ENCODE data around the gene LDLRAD2. TPM values are rescaled to one million over a fixed set of nuclear protein-coding genes. Genes with fewer than 3 reads are reported as not detected.

Gene LDLRAD2
- total RNA-seq, 2 donors from 2014 or later = not detected

DNA sequence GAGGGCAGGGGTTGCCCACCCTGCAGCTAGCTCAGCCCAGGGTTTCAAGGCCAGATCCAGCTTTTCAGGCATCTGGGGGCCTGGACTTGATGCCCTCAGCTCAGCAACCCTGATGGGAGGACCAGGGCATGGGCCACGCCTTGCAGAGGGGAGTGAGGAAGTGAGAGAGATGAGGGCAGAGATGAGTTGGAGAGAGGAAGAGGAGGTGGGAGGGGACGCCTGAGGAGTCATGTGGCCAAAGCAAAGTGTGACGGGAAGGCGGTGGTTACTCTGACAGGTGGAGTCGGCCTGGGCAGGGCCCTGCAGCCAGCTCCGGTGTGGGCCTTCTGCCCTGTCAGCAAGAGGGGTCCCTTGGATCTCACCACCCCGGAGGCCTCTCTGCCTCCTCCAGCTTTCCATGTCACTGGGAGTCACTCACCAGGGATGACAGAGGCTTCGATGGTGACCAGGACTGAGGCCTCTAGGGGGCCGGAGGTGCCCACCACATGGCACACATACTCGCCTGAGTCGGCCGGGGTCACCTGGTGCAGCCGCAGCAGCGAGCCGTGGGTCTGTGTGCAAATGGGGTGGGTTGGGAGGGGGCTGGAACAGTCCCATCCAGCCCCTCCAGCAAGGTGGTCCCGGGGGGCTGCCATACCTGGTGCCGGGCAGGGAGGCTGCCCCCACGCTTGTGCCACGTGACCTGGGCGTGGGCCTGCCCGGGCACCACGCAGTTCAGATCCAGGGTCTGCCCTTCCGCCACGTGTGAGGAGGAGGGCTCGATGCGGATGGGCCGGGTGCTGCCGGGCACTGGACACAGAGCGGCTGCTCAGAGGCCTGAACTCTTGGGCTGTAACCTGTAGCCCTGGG lies 40.4 kb downstream of the LDLRAD2 start:
- Mint-ChIP-seq H3K4me3 (no peak overlapping the region), H3K4me1 (peaks cover 5% of the 10 kb centered on the region), H3K9me3 (no peaks in the 10 kb centered on the region), H3K27ac (peak overlapping the region; percentile 14), H3K36me3 (ENCODE audit: low read depth) (no peaks in the 10 kb centered on the region), H3K27me3 (no peaks in the 10 kb centered on the region)
- peak; percentile 66 for ATAC-seq (replicated peaks)

DNA sequence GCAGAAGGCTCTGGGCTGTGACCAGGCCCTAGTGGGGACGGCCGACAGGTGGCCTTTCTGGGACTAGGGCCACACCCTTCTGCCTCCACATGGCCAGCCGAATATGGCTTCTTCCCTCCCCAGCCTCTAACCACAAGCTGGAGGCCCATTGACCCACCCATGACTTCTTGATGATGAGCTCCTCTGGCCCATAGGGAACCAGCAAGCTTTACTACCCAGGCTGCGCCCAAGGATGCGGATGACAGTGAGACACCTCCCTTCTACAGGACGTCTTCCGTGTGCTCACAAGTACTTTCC lies 41.0 kb downstream of the LDLRAD2 start:
- ATAC-seq (replicated peaks) = no peak
- no peak overlapping the region for H3K27ac Mint-ChIP-seq
- H3K4me1 Mint-ChIP-seq = peaks cover 5% of the 10 kb centered on the region
- no peaks in the 10 kb centered on the region for H3K27me3 Mint-ChIP-seq
- no peak overlapping the region for H3K4me3 Mint-ChIP-seq
- no peaks in the 10 kb centered on the region for H3K36me3 Mint-ChIP-seq (ENCODE audit: low read depth)
- H3K9me3 Mint-ChIP-seq = no peaks in the 10 kb centered on the region

DNA sequence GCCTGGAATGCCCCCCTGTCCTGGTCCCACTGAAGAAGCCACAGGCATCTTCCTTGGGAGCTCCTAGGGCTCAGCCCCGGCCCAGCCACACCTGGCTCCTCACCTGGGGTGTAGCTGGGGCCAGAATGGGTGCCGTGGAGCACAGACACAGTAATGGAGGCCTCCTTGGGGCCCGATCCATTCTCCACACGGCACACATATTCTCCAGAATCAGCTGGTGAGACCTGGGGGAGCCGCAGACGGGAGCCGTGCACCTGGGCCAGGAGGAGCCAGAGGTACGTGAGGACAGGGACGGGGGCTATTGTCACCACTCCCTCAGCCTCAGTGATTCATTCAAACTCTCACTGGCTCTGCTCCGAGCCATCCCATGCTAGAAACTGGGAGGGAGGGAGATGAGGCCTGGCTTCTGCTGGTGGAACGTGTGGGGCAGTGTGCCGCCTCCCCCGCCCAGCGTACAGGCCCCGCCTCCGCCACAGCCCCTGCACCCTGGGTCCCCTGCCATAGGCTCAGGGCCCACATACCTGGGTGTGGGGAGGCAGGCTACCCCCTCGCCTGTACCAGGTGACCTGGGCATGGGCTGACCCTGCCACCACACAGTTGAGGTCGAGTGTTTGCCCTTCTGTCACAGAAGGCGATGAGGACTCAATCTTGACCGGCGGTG lies 42.2 kb downstream of the LDLRAD2 start:
- no peaks in the 10 kb centered on the region for H3K36me3 Mint-ChIP-seq (ENCODE audit: low read depth)
- H3K9me3 Mint-ChIP-seq = no peaks in the 10 kb centered on the region
- no peak for ATAC-seq (replicated peaks)
- no peak overlapping the region for H3K27ac Mint-ChIP-seq
- no peaks in the 10 kb centered on the region for H3K27me3 Mint-ChIP-seq
- H3K4me1 Mint-ChIP-seq = peaks cover 5% of the 10 kb centered on the region
- H3K4me3 Mint-ChIP-seq = no peak overlapping the region

DNA sequence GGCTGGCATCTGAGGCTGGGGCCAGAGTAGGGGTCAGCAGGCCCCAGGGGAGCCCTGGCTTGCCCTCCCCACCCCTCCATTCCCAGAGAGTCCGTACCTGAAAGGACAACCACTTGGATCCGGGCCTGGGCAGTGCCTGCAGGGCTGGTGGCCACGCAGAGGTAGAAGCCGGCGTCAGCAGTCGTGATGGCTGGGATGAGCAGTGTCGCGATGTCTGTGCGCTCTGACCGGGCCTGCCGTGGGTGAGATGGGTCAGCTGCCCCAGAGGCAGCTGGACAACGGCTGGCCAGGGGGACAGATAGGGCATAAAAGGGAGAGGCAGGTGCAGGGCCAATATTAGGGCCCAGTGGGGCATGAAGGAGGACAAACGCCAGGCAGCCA lies 42.7 kb downstream of the LDLRAD2 start:
- H3K36me3 Mint-ChIP-seq (ENCODE audit: low read depth) = no peaks in the 10 kb centered on the region
- no peaks in the 10 kb centered on the region for H3K27me3 Mint-ChIP-seq
- ATAC-seq (replicated peaks) = no peak
- H3K4me3 Mint-ChIP-seq = no peak overlapping the region
- no peaks in the 10 kb centered on the region for H3K9me3 Mint-ChIP-seq
- peaks cover 5% of the 10 kb centered on the region for H3K4me1 Mint-ChIP-seq
- no peak overlapping the region for H3K27ac Mint-ChIP-seq

DNA sequence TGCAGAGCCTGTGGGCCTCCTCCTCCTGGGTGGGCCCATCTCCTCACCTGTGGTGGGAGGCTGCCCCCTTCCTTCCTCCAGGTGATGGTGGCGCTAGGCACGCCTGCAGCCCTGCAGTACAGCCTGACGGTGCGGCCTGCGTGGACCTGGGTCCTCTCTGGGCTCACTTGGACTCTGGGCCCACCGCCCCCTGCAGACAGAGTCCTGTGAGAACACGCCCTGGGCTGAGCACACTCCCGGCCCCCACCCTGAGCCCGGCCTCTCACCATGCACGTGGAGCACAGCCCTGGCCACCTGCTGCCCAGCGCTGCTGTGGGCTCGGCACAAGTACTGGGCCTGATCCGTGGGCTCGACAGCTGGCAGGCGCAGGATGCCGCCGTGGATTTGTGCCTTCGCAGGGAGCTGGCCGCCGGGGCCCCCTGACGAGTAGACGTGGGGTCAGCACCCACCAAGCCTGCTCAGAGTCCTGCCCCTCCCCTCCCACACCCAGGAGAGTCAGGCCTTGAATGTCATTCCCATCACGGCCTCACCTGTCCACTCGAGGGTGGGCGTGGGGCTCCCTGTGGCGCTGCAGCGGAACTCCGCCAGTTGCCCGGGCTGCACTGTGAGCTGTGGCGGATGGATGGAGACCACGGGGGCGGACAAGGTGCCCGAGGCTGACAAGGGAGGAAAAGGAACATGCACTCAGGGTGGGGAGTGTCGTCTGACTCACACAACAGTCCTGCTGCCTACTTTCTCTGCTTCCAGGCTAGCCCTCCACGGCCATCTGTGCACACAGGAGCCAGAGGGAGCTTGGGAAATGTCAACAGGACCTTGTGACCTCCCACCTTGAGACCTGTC lies 43.4 kb downstream of the LDLRAD2 start:
- no peak for ATAC-seq (replicated peaks)
- Mint-ChIP-seq H3K27me3 (no peaks in the 10 kb centered on the region), H3K4me3 (no peak overlapping the region), H3K9me3 (no peaks in the 10 kb centered on the region), H3K27ac (no peak overlapping the region), H3K36me3 (ENCODE audit: low read depth) (no peaks in the 10 kb centered on the region), H3K4me1 (peaks cover 5% of the 10 kb centered on the region)

DNA sequence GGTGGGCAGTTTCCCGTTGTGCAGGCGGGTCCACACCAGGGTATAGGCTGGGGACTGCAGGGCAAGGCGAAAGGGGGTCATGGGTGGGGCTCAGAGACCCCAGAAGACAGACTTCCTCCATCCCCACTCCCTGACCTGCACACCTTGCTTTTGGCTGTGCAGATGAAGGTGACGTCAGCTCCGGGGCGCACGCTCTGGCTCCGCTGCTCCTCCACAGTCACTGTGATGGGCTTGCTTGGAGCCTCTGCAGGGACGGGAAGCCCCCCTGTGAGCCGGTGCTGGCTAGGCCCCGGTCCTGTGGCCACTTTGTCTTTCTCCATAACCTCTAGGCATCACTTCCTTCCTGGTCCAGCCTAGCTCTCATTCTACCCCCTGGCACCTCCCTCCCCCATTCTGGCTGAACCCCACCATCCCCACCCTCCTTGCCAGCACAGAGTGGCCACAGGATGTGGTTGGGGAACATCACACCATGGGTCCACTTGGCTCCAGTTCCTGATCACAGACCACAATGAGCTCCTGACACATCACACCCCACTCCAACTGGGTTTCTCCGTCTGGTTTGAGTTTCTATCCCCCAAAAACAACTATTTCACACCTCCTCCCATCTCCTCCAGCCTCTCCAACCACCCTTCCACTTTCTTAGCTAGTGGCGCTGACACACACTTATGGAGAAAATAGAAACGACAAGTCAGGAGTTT lies 45.2 kb downstream of the LDLRAD2 start:
- Mint-ChIP-seq H3K27ac (no peak overlapping the region), H3K9me3 (no peaks in the 10 kb centered on the region), H3K27me3 (no peaks in the 10 kb centered on the region), H3K4me1 (peaks cover 1% of the 10 kb centered on the region), H3K4me3 (no peak overlapping the region), H3K36me3 (ENCODE audit: low read depth) (no peaks in the 10 kb centered on the region)
- no peak for ATAC-seq (replicated peaks)

DNA sequence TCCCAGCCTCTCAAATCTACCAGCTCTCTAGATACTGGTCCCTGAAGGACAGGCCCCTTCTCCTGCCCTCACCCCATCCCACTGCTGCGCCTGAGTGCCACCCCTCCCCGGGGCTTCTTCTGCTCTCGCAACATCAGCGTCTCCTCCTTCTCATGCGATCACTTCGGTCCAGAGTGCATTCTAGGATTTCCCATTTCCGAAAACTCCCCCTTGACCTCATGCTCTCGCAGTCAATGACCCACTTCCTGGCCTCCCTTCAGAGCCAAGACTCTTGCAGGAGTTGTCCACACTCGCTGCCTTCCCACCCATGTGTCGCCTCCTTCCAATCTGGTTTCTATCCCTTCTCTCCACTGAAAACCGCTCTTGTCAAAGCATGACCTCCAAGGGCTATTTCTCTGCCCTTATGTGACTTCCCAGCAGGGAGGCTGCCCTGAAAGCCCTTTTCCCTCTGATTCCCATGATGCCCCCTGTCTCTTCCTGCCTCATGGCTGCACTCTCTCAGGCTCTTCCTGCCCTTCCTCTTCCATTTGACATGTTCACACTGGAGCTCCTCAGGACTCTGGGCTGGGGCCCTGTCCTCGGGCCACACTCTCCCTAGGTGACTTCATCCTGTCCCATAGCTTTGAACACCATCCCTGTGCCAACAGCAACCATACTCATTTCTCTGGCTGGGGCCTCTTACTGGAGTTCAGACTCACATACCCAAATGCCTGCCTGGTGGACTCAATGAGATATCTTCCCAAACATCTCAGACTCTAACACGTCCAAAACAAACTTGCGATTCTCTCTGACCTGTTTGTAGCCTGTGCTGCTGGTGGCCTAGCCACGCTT lies 46.0 kb downstream of the LDLRAD2 start:
- Mint-ChIP-seq H3K4me3 (no peak overlapping the region), H3K4me1 (no peaks in the 10 kb centered on the region), H3K36me3 (ENCODE audit: low read depth) (no peaks in the 10 kb centered on the region), H3K27ac (no peak overlapping the region), H3K9me3 (no peaks in the 10 kb centered on the region), H3K27me3 (no peaks in the 10 kb centered on the region)
- no peak for ATAC-seq (replicated peaks)

DNA sequence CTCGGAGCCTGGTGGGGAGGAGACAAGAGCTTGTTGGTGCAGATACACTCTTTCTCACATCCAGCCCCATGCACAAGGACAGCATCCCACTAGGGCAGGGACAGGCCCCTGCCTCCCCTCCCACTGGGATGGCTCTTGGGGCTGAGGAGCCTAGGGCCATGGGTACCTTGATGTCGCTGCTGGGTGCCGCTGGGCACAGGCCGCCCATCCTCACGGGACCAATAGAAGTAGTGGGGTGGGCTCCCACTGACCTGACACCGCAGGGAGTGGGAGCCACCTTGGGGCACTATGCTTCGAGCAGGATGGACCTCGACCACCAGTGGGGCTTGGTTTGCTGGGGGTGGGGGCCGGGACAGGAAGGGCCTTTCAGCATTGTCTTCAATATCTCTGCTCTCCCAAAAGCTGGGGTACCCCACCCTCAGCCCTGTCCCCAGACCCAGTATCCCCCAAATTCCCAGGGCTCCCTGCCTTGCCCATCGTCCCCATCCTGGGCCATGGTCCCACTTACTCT lies 47.7 kb downstream of the LDLRAD2 start:
- Mint-ChIP-seq H3K4me3 (no peak overlapping the region), H3K9me3 (no peaks in the 10 kb centered on the region), H3K36me3 (ENCODE audit: low read depth) (no peaks in the 10 kb centered on the region), H3K27ac (no peak overlapping the region), H3K4me1 (no peaks in the 10 kb centered on the region), H3K27me3 (no peaks in the 10 kb centered on the region)
- ATAC-seq (replicated peaks) = no peak

DNA sequence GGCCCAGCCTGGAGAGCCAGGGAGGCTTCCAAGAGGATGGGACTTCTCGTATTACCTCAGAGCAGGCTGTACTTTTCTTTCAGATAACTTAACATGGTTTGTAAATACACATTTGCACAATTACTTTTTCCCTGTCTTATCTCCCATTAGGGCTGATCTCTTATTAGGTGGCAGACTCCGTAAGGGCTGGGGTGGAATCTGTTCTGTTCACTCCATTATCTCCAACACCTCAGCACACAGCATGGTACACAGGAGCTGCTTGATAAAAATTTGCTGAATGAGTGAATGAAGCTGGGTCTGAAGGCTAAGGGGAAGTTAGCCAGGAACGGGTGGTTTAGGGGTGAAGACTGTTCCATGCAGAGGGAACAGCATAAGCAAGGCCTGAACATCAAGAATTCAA lies 48.9 kb downstream of the LDLRAD2 start:
- H3K36me3 Mint-ChIP-seq (ENCODE audit: low read depth) = no peaks in the 10 kb centered on the region
- no peak overlapping the region for H3K4me3 Mint-ChIP-seq
- no peaks in the 10 kb centered on the region for H3K4me1 Mint-ChIP-seq
- no peaks in the 10 kb centered on the region for H3K9me3 Mint-ChIP-seq
- no peaks in the 10 kb centered on the region for H3K27me3 Mint-ChIP-seq
- H3K27ac Mint-ChIP-seq = no peak overlapping the region
- no peak for ATAC-seq (replicated peaks)

DNA sequence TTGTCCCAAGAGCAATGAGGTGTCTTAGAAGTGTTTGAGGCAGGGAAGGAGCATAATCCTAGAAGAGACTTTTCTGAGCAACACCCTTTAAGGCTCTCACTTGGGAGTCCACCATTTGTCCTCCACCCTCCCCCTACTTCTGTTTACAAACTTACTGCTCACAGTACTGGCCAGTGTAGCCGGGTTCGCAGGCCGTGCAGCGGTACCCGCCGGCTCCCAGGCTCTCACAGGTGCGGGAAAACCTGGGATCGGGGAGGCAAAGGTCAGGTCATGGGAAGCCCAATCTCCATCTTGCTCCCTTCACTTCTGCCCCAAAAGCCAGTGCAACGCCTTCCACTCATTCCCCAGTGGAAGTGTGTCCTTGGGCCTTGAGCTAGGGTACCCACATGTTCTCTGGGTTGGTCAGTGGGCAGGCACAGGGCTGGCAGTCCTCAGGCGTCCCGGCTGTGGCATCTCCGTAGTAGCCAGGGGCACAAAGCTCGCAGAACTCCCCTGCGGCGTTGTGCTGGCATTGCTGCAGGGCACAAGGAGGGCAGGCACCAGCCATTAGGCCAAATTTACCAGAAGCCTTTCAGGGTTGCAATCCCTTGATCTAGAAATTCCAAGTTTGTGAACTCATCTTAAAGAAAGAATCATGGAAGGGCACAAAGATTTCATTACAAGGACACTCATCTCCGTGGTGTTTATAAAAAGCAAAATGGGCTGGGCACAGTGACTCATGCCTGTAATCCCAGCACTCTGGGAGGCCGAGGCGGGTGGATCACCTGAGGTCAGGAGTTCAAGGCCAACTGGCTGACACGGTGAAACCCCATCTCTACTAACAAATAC lies 49.8 kb downstream of the LDLRAD2 start:
- Mint-ChIP-seq H3K4me3 (no peak overlapping the region), H3K4me1 (no peaks in the 10 kb centered on the region), H3K27ac (no peak overlapping the region), H3K36me3 (ENCODE audit: low read depth) (no peaks in the 10 kb centered on the region), H3K27me3 (no peaks in the 10 kb centered on the region), H3K9me3 (no peaks in the 10 kb centered on the region)
- ATAC-seq (replicated peaks) = no peak

DNA sequence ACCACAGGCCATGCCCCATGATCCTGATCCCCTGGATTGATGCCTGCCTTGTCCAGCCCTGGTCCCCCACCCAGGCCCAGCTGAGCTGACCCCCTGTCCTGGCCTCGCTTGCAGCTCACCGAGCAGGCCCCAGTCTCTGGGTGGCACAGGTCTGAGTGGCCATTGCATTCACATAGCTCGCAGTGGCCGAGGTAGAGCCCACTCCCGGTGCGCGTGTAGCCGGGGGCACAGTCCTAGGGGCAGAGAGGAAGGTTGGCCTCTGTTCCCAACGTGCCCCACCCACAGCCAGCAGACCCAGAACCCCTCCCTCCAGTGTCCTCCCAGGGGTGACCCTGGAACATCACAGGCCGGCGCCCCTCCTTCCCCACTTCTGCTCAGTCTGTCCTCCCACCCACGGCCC lies 51.9 kb downstream of the LDLRAD2 start:
- no peaks in the 10 kb centered on the region for H3K36me3 Mint-ChIP-seq (ENCODE audit: low read depth)
- no peaks in the 10 kb centered on the region for H3K27me3 Mint-ChIP-seq
- no peaks in the 10 kb centered on the region for H3K9me3 Mint-ChIP-seq
- no peaks in the 10 kb centered on the region for H3K4me1 Mint-ChIP-seq
- H3K27ac Mint-ChIP-seq = no peak overlapping the region
- no peak for ATAC-seq (replicated peaks)
- H3K4me3 Mint-ChIP-seq = no peak overlapping the region

DNA sequence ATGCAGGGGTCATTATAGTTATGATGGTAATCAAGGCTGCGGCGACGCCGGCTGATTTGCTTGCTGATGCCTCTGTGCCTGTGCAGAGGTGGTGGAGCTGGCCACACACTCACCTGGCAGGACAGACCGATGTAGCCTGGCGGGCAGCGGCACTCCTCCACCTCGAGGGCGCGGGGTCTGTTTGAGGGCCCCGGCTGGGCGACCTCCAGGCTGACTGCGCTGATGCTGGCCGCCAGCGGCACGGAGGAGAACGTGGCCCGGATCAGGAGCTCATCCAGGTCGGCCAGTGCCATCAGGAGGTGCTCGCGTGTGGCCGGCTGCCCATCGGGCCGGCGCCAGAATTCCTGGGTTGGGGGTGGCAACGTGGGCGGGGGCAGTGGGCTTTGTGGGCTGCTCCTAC lies 52.7 kb downstream of the LDLRAD2 start:
- Mint-ChIP-seq H3K4me1 (no peaks in the 10 kb centered on the region), H3K36me3 (ENCODE audit: low read depth) (no peaks in the 10 kb centered on the region), H3K27ac (no peak overlapping the region), H3K9me3 (no peaks in the 10 kb centered on the region), H3K4me3 (no peak overlapping the region), H3K27me3 (no peaks in the 10 kb centered on the region)
- ATAC-seq (replicated peaks) = no peak

DNA sequence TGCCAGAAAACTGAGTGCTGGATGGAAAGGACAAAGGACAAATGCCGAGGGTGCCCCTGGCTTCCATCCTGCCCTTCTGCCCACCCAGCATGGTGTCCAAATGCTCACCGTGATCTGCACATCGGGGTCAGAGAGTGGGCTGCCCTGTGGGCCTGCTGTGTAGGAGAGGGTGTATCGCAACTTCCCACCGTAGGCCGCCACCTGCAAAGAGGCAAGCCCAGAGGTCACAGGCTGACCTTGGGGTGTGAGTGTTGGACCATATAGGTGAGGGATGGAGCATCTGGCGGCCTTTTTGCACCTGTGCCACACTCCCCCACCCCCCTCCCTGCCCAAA lies 53.5 kb downstream of the LDLRAD2 start:
- no peak for ATAC-seq (replicated peaks)
- Mint-ChIP-seq H3K9me3 (no peaks in the 10 kb centered on the region), H3K36me3 (ENCODE audit: low read depth) (no peaks in the 10 kb centered on the region), H3K27ac (no peak overlapping the region), H3K4me3 (no peak overlapping the region), H3K27me3 (no peaks in the 10 kb centered on the region), H3K4me1 (no peaks in the 10 kb centered on the region)

Data from activated T-helper 17 cell treated with anti-CD3 and anti-CD28 coated beads, Interleukin-2, amount 50 U/mL, for 72 hours (primary cell).